Sigmoid colon (tissue), 3 donors: ENCODE measurements around the gene HSD17B12.

Experiments
- CTCF ChIP-seq, 4 experiments: fragments of 450-650 bp in 3 of 4; fragments of 200-600 bp in 1 of 4; IDR thresholded peaks; one replicate each; pipeline ENCODE4 v1.5.1; 2016 to 2019; ENCODE audit warnings: antibody characterized with exemption in 4 of 4, mild to moderate bottlenecking in 3 of 4, moderate library complexity in 2 of 4
- POLR2A ChIP-seq, 2 donors: fragments of 450-650 bp; IDR thresholded peaks; one replicate each; pipeline ENCODE4 v1.6.1; 2016; ENCODE audit warnings: antibody characterized with exemption in 2 of 2, mild to moderate bottlenecking in 2 of 2, moderate library complexity in 2 of 2

- TF ChIP-seq CTCF (IDR thresholded peaks at IDR 0.05) (no peak), POLR2A (IDR thresholded peaks at IDR 0.05) (no peak)
These were observed 53.7 kb downstream of the HSD17B12 start for GRCh38 chr11:43734256-43734655.
